Osteocyte (in vitro differentiated cells): ENCODE data around the gene CAMK2G. TPM values are rescaled to one million over a fixed set of nuclear protein-coding genes. Genes with fewer than 3 reads are reported as not detected.
A peak's percentile ranks its signal among the peaks of the same experiment; 100 is the strongest.

Source experiments
- DNase-seq: peaks from one replicate; pipeline ENCODE4 v3.0.0; 2021; ENCODE audit warnings: mixed read lengths; ENCODE audit not compliant: unreplicated experiment; ENCODE audit errors: extremely low spot score
- H3K27ac Mint-ChIP-seq: one replicate; pipeline ENCODE4 v1.8.0; 2021; ENCODE audit warnings: mild to moderate bottlenecking, mixed read lengths; ENCODE audit not compliant: unreplicated experiment
- H3K27me3 Mint-ChIP-seq: one replicate; pipeline ENCODE4 v1.8.0; 2021; ENCODE audit warnings: mixed read lengths; ENCODE audit not compliant: unreplicated experiment
- H3K36me3 Mint-ChIP-seq: one replicate; pipeline ENCODE4 v1.8.0; 2021; ENCODE audit warnings: mixed read lengths; ENCODE audit not compliant: unreplicated experiment
- H3K4me1 Mint-ChIP-seq: one replicate; pipeline ENCODE4 v1.8.0; 2021; ENCODE audit warnings: mixed read lengths; ENCODE audit not compliant: unreplicated experiment
- H3K4me3 Mint-ChIP-seq: one replicate; pipeline ENCODE4 v1.8.0; 2021; ENCODE audit warnings: mild to moderate bottlenecking, moderate library complexity, mixed read lengths; ENCODE audit not compliant: unreplicated experiment
- H3K9me3 Mint-ChIP-seq: one replicate; pipeline ENCODE4 v1.8.0; 2021; ENCODE audit warnings: mixed read lengths; ENCODE audit not compliant: unreplicated experiment
- CTCF ChIP-seq: fragments of 200-600 bp; sonication (generic); IDR thresholded peaks from 2 replicates; pipeline ENCODE4 v1.5.0; 2021; ENCODE audit warnings: antibody characterized with exemption, mild to moderate bottlenecking, moderate library complexity
- total RNA-seq: library from RNA; stranded (reverse); gene quantifications from 2 replicates; pipeline ENCODE4 v1.2.1, GENCODE V29; 2021

Gene CAMK2G
- total RNA-seq, 1 donor from 2014 or later, result 37.6 TPM

- peaks cover 11% of the 10 kb centered on the region for H3K36me3 Mint-ChIP-seq
- H3K4me3 Mint-ChIP-seq, result peak overlapping the region; percentile 3
- TF ChIP-seq CTCF, result no peak
- no peaks in the 10 kb centered on the region for H3K27me3 Mint-ChIP-seq
- peak overlapping the region; percentile 79 for H3K27ac Mint-ChIP-seq
- DNase-seq, result no peak
- no peaks in the 10 kb centered on the region for H3K9me3 Mint-ChIP-seq
- H3K4me1 Mint-ChIP-seq, result peaks cover 23% of the 10 kb centered on the region
These were observed 46.2 kb downstream of the CAMK2G start for GRCh38 chr10:73828161-73828560.

DNA sequence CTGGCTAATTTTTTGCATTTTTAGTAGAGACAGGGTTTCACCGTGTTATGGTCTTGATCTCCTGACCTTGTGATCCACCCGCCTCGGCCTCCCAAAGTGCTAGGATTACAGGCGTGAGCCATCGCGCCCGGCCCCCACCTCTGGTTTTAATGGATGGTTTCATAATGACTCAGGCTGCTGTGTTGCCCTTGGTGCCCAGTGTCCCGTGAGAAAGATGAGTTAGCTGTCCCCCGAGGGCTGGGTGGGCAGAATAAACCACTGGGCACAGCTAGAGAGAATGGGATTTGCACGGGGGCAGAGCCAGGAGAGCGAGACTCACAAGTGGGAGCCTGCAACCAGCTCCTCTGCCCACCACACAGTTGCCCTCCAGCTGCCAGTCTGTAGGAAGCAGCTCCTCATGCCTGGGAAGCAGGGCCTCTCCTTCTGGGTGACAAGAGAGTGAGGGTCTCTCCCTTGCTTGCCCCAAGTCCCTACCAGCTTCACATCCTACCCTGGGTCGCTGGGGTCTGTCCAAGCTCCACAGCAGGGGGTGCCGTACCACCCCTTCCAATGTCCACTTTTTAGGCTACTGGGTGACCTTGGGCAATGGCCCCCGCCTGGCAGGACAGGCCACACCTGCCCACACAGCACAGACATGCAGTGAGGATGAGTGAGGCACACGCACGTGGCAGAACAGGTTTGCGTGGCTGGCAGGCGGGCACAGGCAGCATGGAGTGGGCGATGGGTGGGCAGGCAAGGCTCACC, 46.8 kb downstream of the CAMK2G start:
- no peaks in the 10 kb centered on the region for H3K27me3 Mint-ChIP-seq
- DNase-seq, result peak; percentile 90
- peaks cover 23% of the 10 kb centered on the region for H3K4me1 Mint-ChIP-seq
- H3K27ac Mint-ChIP-seq, result peak overlapping the region; percentile 79
- H3K9me3 Mint-ChIP-seq, result no peaks in the 10 kb centered on the region
- no peak for TF ChIP-seq CTCF
- H3K4me3 Mint-ChIP-seq, result peak overlapping the region; percentile 3
- H3K36me3 Mint-ChIP-seq, result peaks cover 11% of the 10 kb centered on the region

GRCh38 chr10:73824146-73824725, 50.1 kb downstream of the CAMK2G start:
- DNase-seq, result no peak
- no peak overlapping the region for H3K4me3 Mint-ChIP-seq
- H3K9me3 Mint-ChIP-seq, result no peaks in the 10 kb centered on the region
- H3K27me3 Mint-ChIP-seq, result no peaks in the 10 kb centered on the region
- peaks cover 22% of the 10 kb centered on the region for H3K4me1 Mint-ChIP-seq
- TF ChIP-seq CTCF, result no peak
- H3K36me3 Mint-ChIP-seq, result peaks cover 20% of the 10 kb centered on the region
- no peak overlapping the region for H3K27ac Mint-ChIP-seq

GRCh38 chr10:73823391-73823790, 51.0 kb downstream of the CAMK2G start:
- H3K27ac Mint-ChIP-seq, result no peak overlapping the region
- H3K4me3 Mint-ChIP-seq, result no peak overlapping the region
- no peak for DNase-seq
- no peak for TF ChIP-seq CTCF
- peaks cover 16% of the 10 kb centered on the region for H3K4me1 Mint-ChIP-seq
- H3K27me3 Mint-ChIP-seq, result no peaks in the 10 kb centered on the region
- no peaks in the 10 kb centered on the region for H3K9me3 Mint-ChIP-seq
- H3K36me3 Mint-ChIP-seq, result peaks cover 20% of the 10 kb centered on the region

- Mint-ChIP-seq H3K4me1 (peaks cover 9% of the 10 kb centered on the region), H3K9me3 (no peaks in the 10 kb centered on the region), H3K27me3 (no peaks in the 10 kb centered on the region), H3K4me3 (no peak overlapping the region), H3K27ac (no peak overlapping the region), H3K36me3 (peaks cover 15% of the 10 kb centered on the region)
- no peak for TF ChIP-seq CTCF
- DNase-seq, result no peak
These were observed 54.8 kb downstream of the CAMK2G start for GRCh38 chr10:73819513-73820093.
